GM18519 (cell line): ENCODE measurements around the gene TTLL11.
"Not testable (repeated sequence)": the region's sequence is repeated elsewhere in the genome, so short reads cannot be mapped to it uniquely, and the experiment has no call there.

Experiments
- ATAC-seq: cut with Tn5 transposase; IDR thresholded peaks from one replicate; pipeline ENCODE4 v1.9.1; 2021; ENCODE audit warnings: mild to moderate bottlenecking, moderate library complexity; ENCODE audit not compliant: unreplicated experiment, low FRiP score

Gene TTLL11

DNA sequence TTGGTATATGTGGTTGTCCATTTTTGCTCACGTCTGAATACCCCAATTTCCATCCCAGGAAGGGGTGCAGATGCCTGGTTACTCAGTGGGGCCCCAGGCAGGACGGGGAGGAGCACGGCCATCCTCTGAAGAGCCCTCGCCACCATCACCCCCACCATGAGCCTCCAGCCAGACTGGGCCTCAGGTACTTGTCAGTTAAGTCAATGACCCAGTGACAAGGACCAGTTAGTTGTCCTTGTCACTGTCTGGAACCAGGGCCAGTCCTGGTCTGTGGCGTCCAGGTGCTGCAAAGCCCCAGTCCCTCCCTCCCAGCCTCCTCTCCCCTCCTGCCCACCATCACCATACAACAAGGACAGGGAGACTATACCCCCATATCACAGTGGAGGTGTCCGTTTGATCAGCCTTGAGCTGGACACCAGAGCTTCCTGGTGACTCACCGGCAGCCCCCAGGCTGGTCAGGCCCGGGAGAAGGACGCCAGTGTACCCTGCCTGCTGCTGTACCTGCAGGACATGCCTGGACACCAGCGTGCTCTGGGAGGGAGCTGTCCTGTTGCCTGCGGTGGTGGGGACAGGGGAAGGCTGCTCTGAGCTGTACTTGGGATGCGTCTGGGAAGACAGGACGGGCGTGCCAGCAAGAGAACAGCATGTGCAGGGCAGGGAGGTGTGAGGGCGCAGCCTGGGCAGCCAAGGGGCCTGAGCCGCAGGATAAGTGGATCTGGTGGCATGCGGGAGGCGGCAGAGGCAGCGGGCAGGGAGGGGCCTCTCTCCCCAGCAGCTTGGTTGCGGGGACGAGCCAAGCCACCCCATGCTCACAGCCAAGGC is 32.6 kb upstream of the TTLL11 start:
- ATAC-seq: no peak

DNA sequence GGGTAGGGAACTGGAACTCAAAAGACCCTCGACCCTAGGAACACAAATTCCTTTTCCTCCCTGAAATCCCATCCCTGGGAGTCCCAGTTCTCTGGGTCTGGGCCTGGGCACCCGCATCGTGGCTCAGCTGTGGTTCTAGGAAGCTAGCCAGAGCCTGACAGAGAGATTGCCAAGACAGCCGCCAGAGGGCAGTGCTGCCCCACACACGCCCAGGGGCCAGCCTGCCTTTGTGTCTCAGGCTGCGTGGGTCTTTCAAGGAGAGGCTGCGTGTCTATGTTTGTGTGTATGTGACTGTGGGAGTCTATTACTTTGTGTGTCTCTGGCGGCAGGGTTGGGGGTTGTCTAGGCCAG is 32.0 kb upstream of the TTLL11 start:
- ATAC-seq: peak; percentile 65

DNA sequence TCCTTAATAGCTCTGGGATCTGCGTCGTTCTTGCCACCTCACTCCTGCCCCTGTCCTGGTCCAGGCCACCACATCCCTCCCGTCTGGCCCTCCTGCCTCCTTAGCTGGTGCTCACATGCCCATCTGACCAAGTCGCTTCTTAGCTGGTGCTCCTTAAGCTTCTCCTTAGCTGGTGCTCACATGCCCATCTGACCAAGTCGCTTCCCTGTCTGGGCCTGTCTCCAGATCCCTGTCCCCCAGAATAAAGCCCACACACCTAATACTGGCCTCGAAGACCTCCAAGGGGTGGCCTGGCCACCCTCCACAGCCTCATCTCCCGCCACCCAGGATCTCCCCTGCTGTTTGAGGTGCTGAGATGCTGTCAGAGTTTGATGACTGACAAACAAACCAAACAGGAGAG is 31.4 kb upstream of the TTLL11 start:
- ATAC-seq: no peak

DNA sequence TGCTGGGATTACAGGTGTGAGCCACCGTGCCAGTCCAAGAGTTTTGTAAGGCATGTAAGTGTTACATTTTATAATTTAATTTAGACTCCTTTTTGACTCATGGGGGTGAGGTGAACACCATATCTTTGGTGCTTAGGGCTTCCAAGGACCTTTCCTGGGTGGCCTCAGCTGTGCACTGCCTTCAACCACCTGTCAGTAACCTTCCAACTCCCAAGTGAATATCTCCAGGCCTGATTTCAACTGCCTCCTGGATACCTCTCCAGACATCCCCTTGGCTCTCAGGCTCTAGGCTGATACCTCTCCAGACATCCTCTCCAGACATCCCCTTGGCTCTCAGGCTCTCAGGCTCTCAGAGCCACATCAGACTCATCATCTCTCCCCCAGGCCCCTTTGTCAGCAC is 30.9 kb upstream of the TTLL11 start:
- ATAC-seq: no peak

DNA sequence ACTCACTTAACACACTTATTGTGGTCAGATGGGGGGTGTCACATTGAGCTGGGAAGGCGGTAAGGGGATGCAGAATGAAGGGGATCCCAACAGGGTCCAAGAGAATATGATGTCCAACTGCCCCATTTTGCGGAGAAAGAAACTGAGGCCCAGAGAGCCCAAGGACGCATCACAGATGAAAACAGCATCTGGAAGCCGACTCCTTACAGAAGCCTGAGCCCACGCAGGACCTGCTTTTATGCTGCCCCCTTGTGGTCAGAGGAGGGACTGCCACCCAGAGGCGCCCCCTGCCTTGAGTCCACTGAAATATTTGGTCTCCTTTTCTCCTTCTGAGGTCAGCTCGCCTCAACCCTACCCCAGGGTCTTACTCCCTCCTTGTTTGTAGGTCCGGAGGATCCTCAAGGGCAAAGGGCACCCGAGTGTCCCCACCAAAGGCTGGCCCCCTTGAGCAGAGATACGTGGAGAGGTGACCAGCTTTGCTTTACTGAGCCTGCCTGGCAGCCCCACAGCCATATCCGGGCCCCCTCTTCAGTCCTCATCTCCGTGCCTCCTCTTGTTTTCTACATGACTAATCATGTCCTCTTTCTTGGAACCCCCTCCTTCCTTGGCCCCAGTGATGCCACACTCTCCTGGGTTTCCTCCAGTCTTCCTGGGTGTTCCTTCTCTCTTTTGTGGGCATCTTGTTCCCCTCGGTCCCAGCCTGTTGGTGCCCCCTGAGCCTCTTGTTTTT is 30.0 kb upstream of the TTLL11 start:
- no peak for ATAC-seq

DNA sequence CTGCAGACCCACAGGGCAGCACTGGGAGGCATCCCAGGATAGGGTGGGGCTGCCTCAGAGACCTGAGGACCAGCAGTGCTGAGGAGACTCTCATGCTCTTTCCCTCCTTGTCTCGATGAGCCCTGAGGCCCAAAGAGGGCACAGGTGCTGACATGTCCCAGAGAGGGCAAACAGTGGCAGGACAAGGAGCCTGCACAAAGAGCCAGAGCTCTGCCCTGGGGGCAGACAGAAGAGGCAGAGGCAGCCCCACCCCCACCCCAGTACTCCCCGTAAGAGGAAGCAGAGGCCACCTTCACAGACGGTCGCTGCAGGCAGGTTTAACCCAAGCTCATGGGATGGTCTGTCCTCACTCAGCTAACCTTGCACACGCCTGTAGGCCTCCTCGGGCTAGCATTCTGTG is 29.4 kb upstream of the TTLL11 start:
- no peak for ATAC-seq

DNA sequence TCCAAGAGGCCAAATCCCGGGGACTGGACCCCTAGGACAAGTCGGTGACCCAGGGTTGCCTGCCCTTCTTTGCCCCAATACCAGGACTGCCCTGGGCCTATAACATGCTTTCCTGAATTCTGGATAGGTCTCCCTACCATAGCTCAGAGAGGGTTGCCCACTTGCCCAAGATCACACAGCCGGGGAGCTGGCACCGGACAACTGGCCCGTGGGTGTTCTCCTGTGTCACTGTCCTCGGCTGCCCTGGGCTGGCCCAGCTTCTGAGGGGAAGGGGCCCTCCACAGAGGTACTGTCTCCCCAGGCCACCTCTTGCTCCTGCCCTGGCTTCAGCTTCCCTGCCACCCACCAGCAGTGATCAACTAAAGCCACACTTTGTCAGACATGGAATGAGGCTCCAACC is 28.8 kb upstream of the TTLL11 start:
- no peak for ATAC-seq

DNA sequence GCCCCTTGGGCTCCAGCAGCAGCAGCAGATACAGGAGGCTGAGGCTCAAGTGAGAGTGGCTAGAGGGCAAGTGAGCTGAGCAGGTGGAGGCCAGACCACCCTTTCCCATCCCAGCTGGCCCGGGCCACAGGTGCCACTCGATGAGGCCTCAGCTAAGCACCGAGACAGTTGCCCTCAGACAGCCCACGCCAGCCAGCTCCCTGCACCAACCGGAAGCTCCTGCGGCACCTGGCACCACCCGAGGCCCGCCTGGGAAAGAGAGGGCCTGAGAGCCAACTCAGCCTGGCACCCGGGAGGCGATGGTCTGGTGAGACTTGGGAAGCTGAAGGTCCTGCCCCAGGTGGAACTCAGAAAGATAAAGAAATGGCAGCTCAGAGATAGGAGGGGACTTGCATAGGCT is 28.3 kb upstream of the TTLL11 start:
- ATAC-seq: no peak

DNA sequence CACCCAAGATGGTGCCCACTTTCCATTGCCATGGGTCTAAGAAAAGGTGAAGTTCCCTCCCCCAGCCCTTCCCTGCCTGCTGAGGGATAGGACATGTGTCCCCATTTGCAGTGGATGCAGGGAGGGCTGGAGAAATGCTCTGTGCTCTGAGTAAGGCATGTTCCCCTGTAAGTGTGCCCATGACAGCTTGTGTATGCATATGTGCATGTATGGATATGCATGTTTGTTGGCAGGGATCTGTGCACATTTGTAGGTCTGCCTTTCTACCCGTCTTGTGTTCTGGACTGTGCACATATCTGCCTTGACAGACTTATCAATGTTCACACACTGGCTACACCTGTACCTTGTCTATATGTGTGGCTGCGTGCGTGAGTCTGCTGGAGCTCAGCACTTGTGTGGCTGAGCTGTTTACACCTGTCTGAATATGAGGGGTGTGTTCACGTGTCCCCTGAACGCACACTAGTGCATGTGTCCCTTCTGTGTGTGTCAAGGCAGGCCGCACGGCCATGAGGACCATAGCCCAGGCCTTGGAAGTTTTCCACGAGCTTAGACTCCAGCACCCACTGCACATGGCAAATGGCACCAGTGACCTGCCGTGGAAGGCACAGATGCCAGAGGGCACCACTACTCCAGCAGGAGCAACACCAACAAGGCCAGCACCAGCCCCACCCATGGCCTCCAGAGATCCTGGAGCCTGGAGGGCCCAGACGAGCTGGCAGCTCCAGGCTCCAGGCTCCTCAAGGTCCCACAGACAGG is 27.4 kb upstream of the TTLL11 start:
- no peak for ATAC-seq

DNA sequence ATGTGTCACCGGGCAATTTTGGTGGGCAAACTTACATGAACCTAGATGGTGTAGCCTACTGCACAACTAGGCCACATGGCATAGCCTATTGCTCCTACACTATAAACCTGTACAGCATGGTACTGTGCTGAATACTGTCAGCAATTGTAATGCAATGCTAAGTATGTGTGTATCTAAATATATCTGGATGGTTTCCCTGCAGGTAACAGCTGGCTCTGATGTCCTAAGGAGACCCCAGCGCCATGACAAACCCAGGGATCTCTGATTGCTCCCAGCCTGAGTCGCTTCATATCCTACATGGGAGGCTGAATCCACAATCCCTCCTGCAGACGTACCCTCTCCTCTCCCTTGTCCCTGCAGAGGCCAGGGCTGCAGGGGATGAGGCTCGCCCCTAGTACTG is 26.6 kb upstream of the TTLL11 start:
- no peak for ATAC-seq

DNA sequence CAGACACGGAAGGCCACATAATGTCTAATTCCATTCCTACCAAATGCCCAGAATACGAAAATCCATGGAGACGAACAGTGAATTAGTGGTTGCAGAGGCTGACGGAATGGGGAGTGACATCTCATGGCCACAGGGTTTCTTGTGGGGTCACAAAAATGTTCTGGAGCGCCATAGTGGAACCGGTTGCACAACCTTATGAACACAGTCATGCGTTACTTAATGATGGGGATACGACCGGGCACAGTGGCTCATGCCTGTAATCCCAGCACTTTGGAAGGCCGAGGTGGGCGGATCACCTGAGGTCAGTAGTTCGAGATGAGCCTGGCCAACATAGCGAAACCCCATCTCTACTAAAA is 26.0 kb upstream of the TTLL11 start:
- no peak for ATAC-seq

DNA sequence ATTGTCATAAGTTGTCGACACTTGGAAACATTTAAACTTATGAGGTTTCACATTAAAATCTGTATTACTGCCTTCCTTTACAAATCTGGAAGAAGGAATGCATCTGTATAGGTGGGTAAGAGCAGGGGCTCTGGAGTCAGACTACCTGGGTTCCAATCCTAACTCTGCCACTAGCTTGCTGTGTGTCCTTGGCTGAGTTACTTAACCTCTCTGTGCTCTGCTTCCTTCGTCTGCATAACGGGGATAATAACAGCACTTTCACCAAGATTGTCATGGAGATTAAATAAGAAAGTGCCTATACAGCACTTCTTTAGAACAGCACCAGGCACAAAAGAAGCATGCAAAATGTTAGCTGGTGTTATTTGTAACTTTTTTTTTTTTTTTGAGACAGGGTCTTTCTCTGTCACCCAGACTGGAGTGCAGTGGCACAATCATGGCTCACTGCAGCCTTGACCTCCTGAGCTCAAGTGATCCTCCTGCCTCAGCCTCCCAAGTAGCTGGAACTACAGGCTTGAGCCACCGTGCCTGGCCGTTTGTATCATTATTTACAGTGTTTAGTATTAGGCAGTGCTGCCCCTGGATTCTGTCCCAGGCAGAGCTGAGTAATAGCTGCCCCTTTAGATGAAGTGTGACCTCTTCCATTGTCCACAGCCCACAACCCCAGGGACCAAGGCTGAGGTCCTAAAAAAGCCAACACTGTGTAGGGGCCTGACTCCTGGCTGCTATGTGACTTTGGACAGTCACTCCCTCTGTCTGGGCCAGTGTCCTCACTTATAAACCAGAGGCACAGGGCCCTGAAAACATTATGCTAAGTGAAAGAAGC is 25.4 kb upstream of the TTLL11 start:
- no peak for ATAC-seq

DNA sequence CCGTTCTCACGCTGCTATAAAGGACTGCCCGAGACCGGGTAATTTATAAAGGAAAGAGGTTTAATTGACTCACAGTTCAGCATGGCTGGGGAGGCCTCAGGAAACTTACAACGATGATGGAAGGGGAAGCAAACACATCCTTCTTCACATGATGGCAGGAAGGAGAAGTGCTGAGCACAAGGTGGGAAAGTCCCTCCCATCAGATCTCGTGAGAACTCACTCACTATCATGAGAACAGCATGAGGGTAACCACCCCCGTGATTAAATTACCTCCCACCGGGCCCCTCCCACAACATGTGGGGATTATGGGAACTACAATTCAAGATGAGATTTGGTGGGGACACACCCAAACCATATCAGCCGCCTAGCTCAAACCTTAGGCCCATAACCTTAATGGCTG is 24.1 kb upstream of the TTLL11 start:
- ATAC-seq: not testable (repeated sequence)

DNA sequence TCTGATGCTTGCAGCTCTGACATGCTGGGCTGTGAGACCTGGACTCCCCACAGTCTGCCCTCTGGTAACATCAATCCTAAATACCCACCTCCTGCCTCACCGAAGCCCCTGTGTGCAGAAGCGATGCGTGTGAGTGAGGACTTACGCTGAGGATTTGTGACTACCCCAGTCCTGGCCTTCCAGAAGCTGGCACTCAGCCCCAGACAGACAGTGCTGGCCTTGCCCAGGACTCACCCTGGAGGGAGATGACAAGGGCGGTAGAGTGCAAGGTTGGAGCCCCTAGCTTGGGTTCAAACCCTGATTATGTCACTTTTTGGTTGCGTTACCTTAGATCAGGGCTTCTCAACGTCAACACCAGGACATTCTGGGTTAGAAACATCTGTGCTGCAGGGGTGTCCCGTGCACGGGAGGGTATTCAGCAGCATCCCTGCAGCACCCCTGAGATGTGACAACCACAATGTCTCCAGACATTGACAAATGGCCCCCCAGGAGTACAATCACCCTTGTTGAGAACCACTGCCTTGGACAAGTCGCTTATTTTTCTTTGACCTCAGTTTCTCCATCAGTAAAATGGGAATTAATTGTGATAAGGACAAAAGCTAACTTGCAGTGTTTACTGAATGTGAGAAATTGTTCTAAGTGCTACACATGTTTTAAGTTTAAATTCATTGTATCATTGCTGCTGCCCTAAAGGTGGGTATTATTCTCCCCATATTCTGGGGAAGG is 23.5 kb upstream of the TTLL11 start:
- ATAC-seq: no peak

DNA sequence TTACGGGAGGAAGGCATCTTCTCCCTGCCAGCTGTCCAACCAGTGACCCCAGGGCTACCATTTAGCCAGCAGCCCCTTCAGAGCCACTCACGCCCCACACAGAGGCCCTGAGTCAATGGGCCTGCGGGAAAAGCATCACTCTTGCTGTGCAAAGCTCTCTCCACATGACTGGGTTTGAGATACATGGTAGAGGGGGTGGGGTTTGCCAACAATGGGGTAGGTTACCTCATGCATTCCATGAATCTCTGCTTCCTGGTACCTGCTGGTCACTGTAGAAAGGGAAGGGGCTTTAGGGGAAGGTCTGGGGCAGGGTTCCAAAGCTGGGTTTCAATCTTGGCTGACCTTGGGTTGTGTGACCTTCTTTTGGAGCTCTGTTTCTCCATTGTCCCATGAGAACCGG is 22.9 kb upstream of the TTLL11 start:
- ATAC-seq: no peak

DNA sequence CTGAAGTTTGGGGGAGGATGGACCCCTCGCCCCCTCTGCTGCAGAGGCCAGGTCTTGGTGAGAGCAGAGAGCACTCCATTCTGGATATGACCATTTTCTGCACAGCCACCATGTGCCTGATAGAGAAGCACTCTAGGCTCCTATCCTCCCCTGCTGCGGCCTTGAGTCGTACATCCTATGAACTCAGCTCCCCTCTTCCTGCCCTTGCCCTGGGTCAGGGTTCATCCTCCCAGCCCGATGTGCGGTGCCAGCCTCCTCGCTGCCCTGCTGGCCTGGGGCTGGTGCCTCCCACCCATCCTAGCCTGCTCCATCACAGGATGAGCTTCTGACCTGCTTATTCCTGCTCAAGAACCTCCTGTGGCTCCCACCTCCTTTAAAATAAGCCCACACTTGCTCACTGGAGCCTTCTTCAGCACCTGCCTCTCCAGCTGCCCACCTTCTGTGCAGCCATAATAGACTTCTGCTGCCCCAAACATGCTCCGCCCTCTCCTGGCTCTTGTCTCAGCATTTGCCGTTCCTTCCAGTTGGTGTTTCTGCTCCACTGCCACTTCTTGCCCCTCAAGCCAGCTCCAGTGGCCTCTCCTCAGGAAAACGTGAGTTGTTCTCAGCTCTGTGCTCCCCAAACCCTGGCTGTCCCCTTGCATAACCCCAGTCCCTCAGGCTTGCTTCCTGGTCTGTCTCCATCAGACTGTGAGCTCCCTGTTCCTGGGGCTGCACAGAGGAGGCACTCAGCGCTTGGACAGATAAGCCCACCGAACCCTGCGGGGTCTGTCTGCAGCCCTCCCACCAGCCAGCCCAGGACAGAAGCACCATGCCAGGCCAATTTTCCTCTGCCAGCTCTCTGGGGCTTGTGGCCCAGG is 22.3 kb upstream of the TTLL11 start:
- no peak for ATAC-seq

DNA sequence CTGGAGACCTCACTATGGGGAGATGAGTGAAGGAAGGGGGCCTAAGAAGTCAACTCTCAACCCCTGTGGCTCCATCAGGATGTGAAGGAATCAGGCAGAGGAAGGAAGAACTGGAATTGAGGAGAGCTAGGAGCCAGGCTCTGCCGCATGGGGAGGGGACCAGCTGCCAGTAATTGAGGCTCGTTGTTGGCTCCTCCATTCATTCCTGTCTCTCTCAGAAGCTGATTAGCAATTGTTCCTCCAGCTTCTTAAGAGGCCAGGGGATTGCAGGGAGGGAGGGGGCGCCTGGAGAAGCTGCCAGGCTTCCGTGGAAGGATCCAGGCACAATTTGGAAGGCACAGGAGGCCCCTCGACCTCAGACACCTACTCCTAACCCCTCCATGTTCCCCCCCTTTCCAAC is 20.5 kb upstream of the TTLL11 start:
- ATAC-seq: no peak

DNA sequence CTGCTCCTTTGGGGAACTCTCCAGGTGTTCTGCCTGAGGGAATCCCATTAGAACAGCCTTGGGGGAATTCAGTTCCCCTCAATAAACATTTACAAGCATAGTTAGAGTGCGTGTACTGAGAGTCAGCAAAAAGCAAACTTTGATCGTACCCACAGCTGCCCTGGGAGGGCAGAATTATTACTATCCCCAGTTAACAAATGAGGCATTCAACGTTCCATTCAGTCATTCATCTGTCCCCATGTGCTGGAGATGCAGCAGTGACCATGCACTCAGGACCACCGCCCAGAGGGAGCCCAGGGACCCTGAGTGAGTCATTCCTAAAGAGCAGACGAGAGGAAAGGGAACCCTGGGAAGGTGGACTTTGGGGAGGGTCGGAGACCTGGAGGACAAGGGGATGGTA is 19.1 kb upstream of the TTLL11 start:
- no peak for ATAC-seq

DNA sequence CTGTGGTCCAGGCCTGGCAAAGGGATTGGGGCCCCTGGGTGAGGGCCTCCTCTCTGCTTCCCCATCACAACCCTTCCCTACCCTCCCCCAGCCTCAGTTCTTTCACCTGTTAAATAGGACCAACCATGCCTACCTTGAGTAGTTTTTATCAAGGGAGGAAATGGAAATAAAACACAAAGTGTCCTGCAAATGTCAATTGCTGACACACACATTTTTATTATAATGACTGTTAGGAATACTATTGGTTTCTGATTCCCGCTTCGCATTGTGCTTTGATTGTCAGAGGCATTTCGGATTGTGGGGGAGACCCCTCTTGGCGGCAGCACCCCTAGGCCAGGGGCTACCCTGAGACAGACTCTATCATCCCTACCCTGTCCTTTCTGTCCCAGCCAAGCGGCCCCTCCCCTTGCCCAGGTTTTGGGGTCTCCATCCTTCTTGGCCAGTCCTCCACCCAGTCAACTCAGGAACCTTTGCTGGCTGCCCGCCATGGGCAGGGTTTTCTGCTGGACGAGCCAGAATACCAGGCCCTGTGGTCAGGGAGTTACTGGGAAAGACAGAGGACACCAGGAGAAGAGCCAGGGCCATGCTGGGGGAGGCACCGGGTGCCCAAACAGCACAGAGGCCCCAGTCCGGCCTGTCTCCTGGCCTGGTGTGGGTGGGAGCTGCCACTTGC is 18.4 kb upstream of the TTLL11 start:
- no peak for ATAC-seq
